HCT116 (cell line): ENCODE data around the gene YWHAG. TPM values are rescaled to one million over a fixed set of nuclear protein-coding genes. Genes with fewer than 3 reads are reported as not detected.

Experiments
- ATAC-seq: fragments of 200-7000 bp; cut with Tn5 transposase; 2 replicates; pipeline ENCODE4 v1.9.1; 2020; ENCODE audit warnings: mild to moderate bottlenecking, moderate library complexity
- BruUV-seq: library from RNA; stranded (reverse); fragments of 400-500 nt; replicated peaks from 2 replicates; lab custom pipeline; 2021; lab: Mats Ljungman, UMichigan
- CTCF ChIA-PET: fragments of 300-600 bp; sonication (Branson Sonifier 250); formaldehyde crosslinking; loops from one replicate; lab custom pipeline; 2021; ENCODE audit warnings: antibody characterized with exemption; lab: Charles Lee
- POLR2A ChIA-PET: fragments of 300-600, 350-600 bp; sonication (Branson Sonifier 250); formaldehyde crosslinking; loops from one replicate; lab custom pipeline; 2021; ENCODE audit warnings: antibody characterized with exemption; lab: Charles Lee
- RAD21 ChIA-PET, 2 experiments: fragments of 300-600 bp; sonication (Branson Sonifier 250); formaldehyde crosslinking; loops; one replicate each; lab custom pipeline; 2023; ENCODE audit warnings: low total read pairs in 2 of 2; ENCODE audit not compliant: uncharacterized antibody in 2 of 2, unreplicated experiment in 2 of 2, low non-redundant PET in 1 of 2; lab: Charles Lee
- DNase-seq: peaks from one replicate; pipeline ENCODE4 v3.0.0-alpha.2; 2010; ENCODE audit warnings: low read depth, low spot score
- H2AFZ ChIP-seq: fragments of 200-600 bp; shearing (Covaris generic), sonication (generic); 2 replicates; pipeline ENCODE4 v1.6.1; 2017; ENCODE audit warnings: low read depth, mixed run types, mixed read lengths, antibody characterized with exemption, low read length; ENCODE audit not compliant: poor library complexity, severe bottlenecking
- H3K27ac ChIP-seq: 2 replicates; pipeline ENCODE4 v1.5.1; 2012; ENCODE audit warnings: low read depth, low read length
- H3K27me3 ChIP-seq: fragments of 200-600 bp; sonication (generic); 2 replicates; pipeline ENCODE4 v1.6.1; 2016; ENCODE audit warnings: mixed run types, low read length, mixed read lengths; ENCODE audit not compliant: insufficient read depth
- H3K36me3 ChIP-seq, 2 experiments: fragments of 200-500 bp in 1 of 2; fragments of 200-600 bp in 1 of 2; sonication (Bioruptor generic) in 1 of 2; sonication (generic) in 1 of 2; 2 replicates each; pipeline versions ENCODE4 v1.5.1 to v1.6.1; 2014 to 2016; ENCODE audit warnings: low read length in 2 of 2, inconsistent platforms in 1 of 2, mixed read lengths in 1 of 2, mixed run types in 1 of 2; ENCODE audit not compliant: insufficient read depth in 2 of 2, control insufficient read depth in 1 of 2
- H3K4me1 ChIP-seq, 2 experiments: fragments of 200-600 bp in 1 of 2; sonication (generic) in 1 of 2; 2 replicates each; pipeline versions ENCODE4 v1.5.1 to v1.6.1; 2012 to 2017; ENCODE audit warnings: low read length in 2 of 2, inconsistent platforms in 1 of 2, mild to moderate bottlenecking in 1 of 2, mixed read lengths in 1 of 2, mixed run types in 1 of 2, moderate library complexity in 1 of 2; ENCODE audit not compliant: insufficient read depth in 2 of 2, control insufficient read depth in 1 of 2
- H3K4me2 ChIP-seq: fragments of 200-600 bp; sonication (generic); 2 replicates; pipeline ENCODE4 v1.6.1; 2017; ENCODE audit warnings: mixed run types, low read length, mixed read lengths
- H3K4me3 ChIP-seq, 2 experiments: fragments of 200-600 bp in 1 of 2; sonication (generic) in 1 of 2; replicated peaks in 1 of 2; 2 replicates each; pipeline ENCODE4 v1.5.1; 2011 to 2016; ENCODE audit warnings: low read length in 2 of 2, control low read depth in 1 of 2, low read depth in 1 of 2, mild to moderate bottlenecking in 1 of 2, mixed read lengths in 1 of 2, mixed run types in 1 of 2
- H3K79me2 ChIP-seq: fragments of 200-600 bp; sonication (generic); 2 replicates; pipeline ENCODE4 v1.6.1; 2017; ENCODE audit warnings: mild to moderate bottlenecking, mixed run types, low read length, moderate library complexity, mixed read lengths; ENCODE audit not compliant: insufficient read depth
- H3K9ac ChIP-seq: fragments of 200-600 bp; sonication (generic); 2 replicates; pipeline ENCODE4 v1.6.1; 2016; ENCODE audit warnings: low read length, mixed read lengths
- H3K9me2 ChIP-seq: fragments of 200-600 bp; sonication (generic), shearing (Covaris generic); 2 replicates; pipeline ENCODE4 v1.6.1; 2017; ENCODE audit warnings: mixed run types, mild to moderate bottlenecking, moderate library complexity; ENCODE audit not compliant: insufficient read depth
- H3K9me3 ChIP-seq, 2 experiments: fragments of 200-500 bp in 1 of 2; fragments of 200-600 bp in 1 of 2; sonication (Bioruptor generic) in 1 of 2; sonication (generic) in 1 of 2; 2 replicates each; pipeline ENCODE4 v1.6.1; 2014 to 2017; ENCODE audit warnings: low read length in 2 of 2, mixed read lengths in 2 of 2, inconsistent platforms in 1 of 2, low read depth in 1 of 2, mild to moderate bottlenecking in 1 of 2, mixed run types in 1 of 2, moderate library complexity in 1 of 2; ENCODE audit not compliant: control insufficient read depth in 1 of 2, insufficient read depth in 1 of 2
- H4K20me1 ChIP-seq: fragments of 200-600 bp; sonication (generic), shearing (Covaris generic); 2 replicates; pipeline ENCODE4 v1.6.1; 2017; ENCODE audit warnings: mixed run types, mild to moderate bottlenecking, moderate library complexity; ENCODE audit not compliant: insufficient read depth
- ATF3 ChIP-seq: IDR thresholded peaks from 2 replicates; pipeline ENCODE4 v1.6.1; 2012
- CBX3 ChIP-seq: IDR thresholded peaks from 2 replicates; pipeline ENCODE4 v1.6.1; 2012; ENCODE audit warnings: low read depth
- CEBPB ChIP-seq: IDR thresholded peaks from 2 replicates; pipeline ENCODE4 v1.6.1; 2012; ENCODE audit warnings: low read depth
- CTCF ChIP-seq, 3 experiments: fragments of 200-600 bp in 1 of 3; sonication (generic) in 1 of 3; IDR thresholded peaks in 2 of 3; conservative IDR thresholded peaks in 1 of 3; 2 replicates each; pipeline ENCODE4 v1.5.1; 2012 to 2017; ENCODE audit warnings: low read depth in 2 of 3, low read length in 2 of 3, antibody characterized with exemption in 1 of 3, borderline replicate concordance in 1 of 3, control low read depth in 1 of 3, mild to moderate bottlenecking in 1 of 3, mixed read lengths in 1 of 3, mixed run types in 1 of 3, moderate library complexity in 1 of 3; ENCODE audit not compliant: insufficient read depth in 1 of 3
- EGR1 ChIP-seq: IDR thresholded peaks from 2 replicates; pipeline ENCODE4 v1.6.1; 2012; ENCODE audit warnings: low read depth
- FOSL1 ChIP-seq: IDR thresholded peaks from 2 replicates; pipeline ENCODE4 v1.6.1; 2012; ENCODE audit warnings: low read depth
- MAX ChIP-seq: IDR thresholded peaks from 2 replicates; pipeline ENCODE4 v1.6.1; 2012
- POLR2A ChIP-seq: IDR thresholded peaks from 2 replicates; pipeline ENCODE4 v1.7.0; 2011; ENCODE audit warnings: borderline replicate concordance; ENCODE audit not compliant: insufficient read depth, insufficient read length; ENCODE audit errors: extremely low read depth
- POLR2AphosphoS5 ChIP-seq: IDR thresholded peaks from 2 replicates; pipeline ENCODE4 v1.6.1; 2011; ENCODE audit warnings: mild to moderate bottlenecking, low read depth, low read length, moderate library complexity
- RAD21 ChIP-seq: IDR thresholded peaks from 2 replicates; pipeline ENCODE4 v1.6.1; 2012; ENCODE audit warnings: low read depth, mild to moderate bottlenecking
- REST ChIP-seq: IDR thresholded peaks from 2 replicates; pipeline ENCODE4 v1.6.1; 2012; ENCODE audit warnings: low read depth
- SP1 ChIP-seq: IDR thresholded peaks from 2 replicates; pipeline ENCODE4 v1.6.1; 2012; ENCODE audit warnings: low read depth
- SRF ChIP-seq: IDR thresholded peaks from 2 replicates; pipeline ENCODE4 v1.6.1; 2012; ENCODE audit warnings: low read depth
- TCF7L2 ChIP-seq: IDR thresholded peaks from 2 replicates; pipeline ENCODE4 v1.7.0; 2011; ENCODE audit warnings: borderline replicate concordance, inconsistent platforms; ENCODE audit not compliant: insufficient read depth, insufficient read length; ENCODE audit errors: extremely low read depth
- YY1 ChIP-seq: IDR thresholded peaks from 2 replicates; pipeline ENCODE4 v1.6.1; 2011; ENCODE audit warnings: low read length, low read depth, moderate library complexity, mild to moderate bottlenecking; ENCODE audit not compliant: insufficient replicate concordance; ENCODE audit errors: extremely low read depth
- ZBTB33 ChIP-seq: IDR thresholded peaks from 2 replicates; pipeline ENCODE4 v1.6.1; 2011; ENCODE audit warnings: mild to moderate bottlenecking, low read length, moderate library complexity; ENCODE audit not compliant: insufficient replicate concordance; ENCODE audit errors: extremely low read depth
- ZFX ChIP-seq: fragments of 450-650 bp; IDR thresholded peaks from 2 replicates; pipeline ENCODE4 v1.6.1; 2017
- ZNF274 ChIP-seq: fragments of 200-500 bp; sonication (Bioruptor generic); IDR thresholded peaks from 2 replicates; pipeline ENCODE4 v1.6.1; 2014; ENCODE audit warnings: mild to moderate bottlenecking, low read depth, low read length, inconsistent platforms
- intact Hi-C: fragments of 100-400 bp; cut with micrococcal nuclease; formaldehyde crosslinking; loops from 2 replicates; pipeline ENCODE4 v1.10.0; 2022
- total RNA-seq: library from RNA; stranded (reverse); gene quantifications from one replicate; pipeline ENCODE4 v1.2.1, GENCODE V29; 2021; ENCODE audit not compliant: unreplicated experiment

YWHAG gene
- total RNA-seq, 1 experiment from 2014 or later, result 170 TPM

- peaks cover 40 to 59% of the 10 kb centered on the region in 2 experiments for H3K4me1 ChIP-seq
- H3K9me3 ChIP-seq, result no peaks in the 10 kb centered on the region
- H3K4me2 ChIP-seq, result peak overlapping the region; percentile 77
- intact Hi-C loops, result no loop called here
- no peaks in the 10 kb centered on the region for H3K27me3 ChIP-seq
- no TSS peak for BruUV-seq
- DNase-seq, result no peak
- peak overlapping the region; percentile 61 for H3K9ac ChIP-seq
- RAD21 ChIA-PET, result no interaction called here
- no peaks in the 10 kb centered on the region for H3K36me3 ChIP-seq
- TF ChIP-seq POLR2A (no peak), REST (no peak), FOSL1 (no peak), RAD21 (no peak), ZBTB33 (no peak), EGR1 (no peak), ZFX (no peak), ZNF274 (no peak), SP1 (no peak), YY1 (no peak), TCF7L2 (no peak), MAX (no peak), CTCF (IDR thresholded peaks at IDR 0.05 in 2 of 3, conservative IDR thresholded peaks at IDR 0.05 in 1 of 3; ENCODE audit: borderline replicate concordance in 1 of 3, insufficient read depth in 1 of 3, low read depth in 2 of 3, low read length in 2 of 3) (no peak), POLR2AphosphoS5 (no peak), ATF3 (no peak), SRF (no peak), CEBPB (no peak), CBX3 (no peak)
- POLR2A ChIA-PET, result interaction anchor here (0.6 to 1.6 kb wide), 5 partner anchors 10 to 38 kb away, joined by 3 to 4 read pairs (median 3); no protein-coding TSS in a partner anchor
- no peak for ATAC-seq
- peak overlapping the region in 1 of 2 experiments; percentile 44; a peak in 2 of 4 replicates for H3K4me3 ChIP-seq
- CTCF ChIA-PET, result no interaction called here
- H2AFZ ChIP-seq, result peak overlapping the region; percentile 100
- no peaks in the 10 kb centered on the region for H3K9me2 ChIP-seq
- no peaks in the 10 kb centered on the region for H4K20me1 ChIP-seq
- peak overlapping the region; percentile 63 for H3K27ac ChIP-seq
- no peaks in the 10 kb centered on the region for H3K79me2 ChIP-seq
Measured at GRCh38 chr7:76364198-76364584, 5.4 kb upstream of the YWHAG start.
